CD4-positive, alpha-beta T cell (primary cell): ENCODE measurements around the gene PTPRF. TPM values are rescaled to one million over a fixed set of nuclear protein-coding genes. Genes with fewer than 3 reads are reported as not detected.

Experiments used
- ATAC-seq: fragments of 200-7000 bp; cut with Tn5 transposase; one replicate; pipeline ENCODE4 v1.10.0; 2022; ENCODE audit warnings: mild to moderate bottlenecking; ENCODE audit not compliant: poor library complexity
- CTCF ChIA-PET: fragments of 350-600 bp; sonication (Branson Sonifier 250); formaldehyde crosslinking; loops from one replicate; lab custom pipeline; 2021; ENCODE audit warnings: antibody characterized with exemption, inconsistent platforms; lab: Charles Lee
- POLR2A ChIA-PET: fragments of 350-600 bp; sonication (Branson Sonifier 250); formaldehyde crosslinking; loops from one replicate; lab custom pipeline; 2021; ENCODE audit warnings: antibody characterized with exemption, inconsistent platforms; lab: Charles Lee
- DNase-seq, 14 experiments: peaks; one replicate each; pipeline ENCODE4 v3.0.0-alpha.2; 2013 to 2020; ENCODE audit warnings: mixed read lengths in 2 of 14
- H3K27ac ChIP-seq, 2 donors: one replicate each; pipeline versions ENCODE4 v1.5.1 to v1.7.0; 2013; ENCODE audit warnings: low read length in 2 of 2, low read depth in 1 of 2, mild to moderate bottlenecking in 1 of 2
- H3K27me3 ChIP-seq, 2 experiments: 1 replicate in 1 of 2; 2 replicates in 1 of 2; pipeline versions ENCODE4 v1.6.1 to v1.7.0; 2013; ENCODE audit warnings: low read length in 2 of 2, control low read depth in 1 of 2, mild to moderate bottlenecking in 1 of 2, moderate library complexity in 1 of 2; ENCODE audit not compliant: insufficient read depth in 2 of 2, control insufficient read depth in 1 of 2
- H3K36me3 ChIP-seq: one replicate; pipeline ENCODE4 v1.6.1; 2013; ENCODE audit warnings: low read length, control low read depth; ENCODE audit not compliant: insufficient read depth
- H3K4me1 ChIP-seq: one replicate; pipeline ENCODE4 v1.6.1; 2013; ENCODE audit warnings: low read length, control low read depth; ENCODE audit not compliant: insufficient read depth
- H3K4me3 ChIP-seq: one replicate; pipeline ENCODE4 v1.5.1; 2013; ENCODE audit warnings: mild to moderate bottlenecking, low read length, moderate library complexity
- H3K9me3 ChIP-seq, 2 experiments: 1 replicate in 1 of 2; 2 replicates in 1 of 2; pipeline versions ENCODE4 v1.6.1 to v1.7.0; 2013; ENCODE audit warnings: low read length in 2 of 2, mild to moderate bottlenecking in 2 of 2, control low read depth in 1 of 2, moderate library complexity in 1 of 2; ENCODE audit not compliant: control insufficient read depth in 1 of 2, insufficient read depth in 1 of 2
- H3K27ac Mint-ChIP-seq: one replicate; pipeline ENCODE4 v1.8.0; 2020; ENCODE audit warnings: mixed read lengths
- H3K27me3 Mint-ChIP-seq: one replicate; pipeline ENCODE4 v1.8.0; 2021; ENCODE audit warnings: mixed read lengths
- H3K36me3 Mint-ChIP-seq: one replicate; pipeline ENCODE4 v1.8.0; 2021; ENCODE audit warnings: low read depth, mixed read lengths
- H3K4me1 Mint-ChIP-seq: one replicate; pipeline ENCODE4 v1.8.0; 2021; ENCODE audit warnings: low read depth, mixed read lengths
- H3K4me3 Mint-ChIP-seq: one replicate; pipeline ENCODE4 v1.8.0; 2020; ENCODE audit warnings: mild to moderate bottlenecking, mixed read lengths
- H3K9me3 Mint-ChIP-seq: one replicate; pipeline ENCODE4 v1.8.0; 2020; ENCODE audit warnings: mixed read lengths
- intact Hi-C, 2 experiments: fragments of 100-400 bp; cut with DNase I in 1 of 2; cut with micrococcal nuclease in 1 of 2; formaldehyde crosslinking; loops; one replicate each; pipeline versions ENCODE4 v1.15.1 to v1.9.0; 2023 to 2025; cut with DNase I, micrococcal nuclease
- total RNA-seq, 174 experiments: library from RNA in 2 of 174; stranded (reverse) in 2 of 174; gene quantifications; one replicate each; pipeline ENCODE4 v1.2.3 and lab custom pipeline; 2021 to 2026
- TF ChIP-seq, protein P1 (sequence below): fragments of 200-600 bp; IDR thresholded peaks from one replicate; pipeline ENCODE4 v1.8.0; 2022; ENCODE audit warnings: antibody characterized with exemption, mild to moderate bottlenecking

Gene PTPRF
- total RNA-seq, 2 experiments from 2014 or later: 0.14 TPM

DNA sequence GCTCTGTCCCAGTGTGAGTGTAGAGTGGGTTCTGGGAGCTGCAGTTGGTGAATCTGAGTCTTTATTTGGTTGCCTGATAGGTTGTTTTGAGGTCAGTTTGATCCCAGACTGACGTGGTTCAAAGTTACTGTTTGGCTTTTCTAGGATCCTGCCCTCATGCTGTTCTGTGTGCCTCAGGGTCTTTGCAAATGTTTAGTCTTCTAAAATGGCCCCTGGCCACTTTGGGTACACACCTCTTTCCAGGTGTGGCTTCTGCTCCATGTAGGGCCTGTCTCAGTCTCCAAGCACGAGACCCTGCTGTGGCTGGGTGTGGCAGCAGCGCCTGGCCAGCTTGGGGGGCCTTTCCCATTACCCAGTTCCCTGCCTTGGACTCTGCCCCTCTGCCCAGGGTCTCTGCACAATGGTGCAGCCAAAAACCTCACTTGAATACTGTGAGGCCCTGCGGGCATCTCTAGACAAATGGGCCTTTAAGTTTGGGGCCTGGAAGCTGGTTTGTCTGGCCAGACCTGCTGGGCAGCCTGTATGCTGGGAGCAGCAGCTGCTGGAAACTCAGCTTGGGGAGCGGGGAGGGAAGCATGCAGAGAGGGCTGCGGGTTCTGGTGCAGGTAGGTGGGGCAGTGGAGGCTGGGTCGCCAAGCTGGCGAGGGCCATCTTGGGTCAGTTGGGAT is 5.6 kb downstream of the PTPRF start:
- Mint-ChIP-seq H3K9me3 (no peaks in the 10 kb centered on the region), H3K4me3 (no peak overlapping the region), H3K27me3 (peaks cover 17% of the 10 kb centered on the region), H3K27ac (no peak overlapping the region), H3K4me1 (peaks cover 12% of the 10 kb centered on the region), H3K36me3 (no peaks in the 10 kb centered on the region)
- no peak for ATAC-seq
- TF ChIP-seq, protein P1, sequence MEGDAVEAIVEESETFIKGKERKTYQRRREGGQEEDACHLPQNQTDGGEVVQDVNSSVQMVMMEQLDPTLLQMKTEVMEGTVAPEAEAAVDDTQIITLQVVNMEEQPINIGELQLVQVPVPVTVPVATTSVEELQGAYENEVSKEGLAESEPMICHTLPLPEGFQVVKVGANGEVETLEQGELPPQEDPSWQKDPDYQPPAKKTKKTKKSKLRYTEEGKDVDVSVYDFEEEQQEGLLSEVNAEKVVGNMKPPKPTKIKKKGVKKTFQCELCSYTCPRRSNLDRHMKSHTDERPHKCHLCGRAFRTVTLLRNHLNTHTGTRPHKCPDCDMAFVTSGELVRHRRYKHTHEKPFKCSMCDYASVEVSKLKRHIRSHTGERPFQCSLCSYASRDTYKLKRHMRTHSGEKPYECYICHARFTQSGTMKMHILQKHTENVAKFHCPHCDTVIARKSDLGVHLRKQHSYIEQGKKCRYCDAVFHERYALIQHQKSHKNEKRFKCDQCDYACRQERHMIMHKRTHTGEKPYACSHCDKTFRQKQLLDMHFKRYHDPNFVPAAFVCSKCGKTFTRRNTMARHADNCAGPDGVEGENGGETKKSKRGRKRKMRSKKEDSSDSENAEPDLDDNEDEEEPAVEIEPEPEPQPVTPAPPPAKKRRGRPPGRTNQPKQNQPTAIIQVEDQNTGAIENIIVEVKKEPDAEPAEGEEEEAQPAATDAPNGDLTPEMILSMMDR: no peak
- H3K27me3 ChIP-seq: peaks cover 9 to 16% of the 10 kb centered on the region in 2 experiments
- intact Hi-C loops: no loop called here
- ChIA-PET POLR2A (no interaction called here), CTCF (no interaction called here)
- H3K4me3 ChIP-seq: no peak overlapping the region
- no peaks in the 10 kb centered on the region for H3K9me3 ChIP-seq
- H3K27ac ChIP-seq: no peak overlapping the region
- DNase-seq: no peak
- H3K4me1 ChIP-seq: peaks cover 5% of the 10 kb centered on the region
- H3K36me3 ChIP-seq: no peaks in the 10 kb centered on the region

DNA sequence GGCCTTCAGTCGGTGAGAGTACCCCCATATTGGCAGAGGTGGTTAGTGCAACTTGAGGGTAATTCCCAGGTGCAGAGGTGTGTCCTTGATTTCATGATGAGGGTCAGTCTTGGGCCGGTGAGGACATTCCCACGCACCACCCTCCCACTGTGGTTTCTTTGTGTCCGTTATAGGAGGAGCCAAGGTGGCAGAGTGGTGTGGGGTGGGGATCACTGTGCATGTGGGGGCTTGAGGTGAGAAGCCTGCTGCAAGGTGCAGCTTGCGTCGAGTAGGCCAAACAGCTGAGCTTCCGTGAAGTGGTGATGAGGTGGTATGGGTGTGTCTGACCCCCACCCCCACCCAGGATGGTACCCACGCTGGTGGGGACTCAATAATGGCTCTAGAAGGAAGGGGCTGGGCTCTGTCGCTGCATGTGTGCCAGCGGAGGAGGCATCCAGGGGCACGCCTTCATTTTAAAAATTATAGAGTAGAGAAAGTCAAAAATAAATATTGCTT is 6.2 kb downstream of the PTPRF start:
- ATAC-seq: no peak
- CTCF ChIA-PET: interaction anchor here (1.0 kb wide), 1 partner anchor 18 kb away, joined by 3 read pairs; no protein-coding TSS in a partner anchor

DNA sequence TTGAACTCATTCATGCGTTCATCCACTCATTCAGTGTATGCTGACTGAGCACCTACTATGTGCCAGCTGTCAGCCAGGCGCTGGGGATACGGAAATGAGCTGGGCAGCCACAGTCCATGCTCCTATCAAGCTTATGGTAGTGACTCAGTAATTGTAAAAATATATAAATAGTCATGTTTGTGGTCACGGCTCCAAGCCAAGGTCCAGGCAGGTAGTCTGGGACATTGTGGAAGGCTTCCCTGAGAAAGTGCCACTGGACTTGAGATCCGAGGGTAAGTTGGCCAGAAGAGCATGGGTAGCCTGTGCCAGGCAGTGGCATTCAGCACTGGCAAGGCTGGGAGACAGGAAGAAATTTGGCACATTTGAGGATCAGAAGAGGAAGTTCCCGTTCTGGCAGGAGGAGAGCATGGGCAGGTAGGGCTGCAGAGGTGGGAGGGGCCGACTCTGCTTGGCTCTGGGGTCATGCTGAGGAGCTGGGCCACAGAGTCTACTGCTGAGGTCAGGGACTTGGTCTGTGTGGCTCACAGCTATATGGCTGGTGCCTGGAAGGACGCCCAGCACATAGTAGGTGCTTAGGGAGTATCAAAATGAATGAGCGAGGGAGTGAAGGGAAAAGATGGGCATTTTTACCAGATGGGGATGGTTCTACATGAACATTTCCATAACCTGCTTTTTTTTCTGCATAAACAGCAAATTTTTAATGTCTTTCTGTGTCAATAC is 6.9 kb downstream of the PTPRF start:
- no peak for DNase-seq
- Mint-ChIP-seq H3K4me1 (peaks cover 4% of the 10 kb centered on the region), H3K27ac (no peak overlapping the region), H3K36me3 (no peaks in the 10 kb centered on the region), H3K9me3 (no peaks in the 10 kb centered on the region), H3K4me3 (no peak overlapping the region), H3K27me3 (peaks cover 6% of the 10 kb centered on the region)
- no peak for ATAC-seq
- no peaks in the 10 kb centered on the region for H3K4me1 ChIP-seq
- TF ChIP-seq, protein P1: no peak
- intact Hi-C loops: no loop called here
- H3K27ac ChIP-seq: no peak overlapping the region
- H3K4me3 ChIP-seq: no peak overlapping the region
- H3K36me3 ChIP-seq: no peaks in the 10 kb centered on the region
- ChIA-PET POLR2A (no interaction called here), CTCF (interaction anchor here (1.0 kb wide), 1 partner anchor 17 kb away, joined by 3 read pairs; no protein-coding TSS in a partner anchor)
- peaks cover 0 to 5% of the 10 kb centered on the region in 2 experiments for H3K27me3 ChIP-seq
- H3K9me3 ChIP-seq: no peaks in the 10 kb centered on the region

More for the DNA sequence above, 6.2 kb downstream of the PTPRF start:
- Mint-ChIP-seq H3K4me1 (peaks cover 9% of the 10 kb centered on the region), H3K27ac (no peak overlapping the region), H3K9me3 (no peaks in the 10 kb centered on the region), H3K36me3 (no peaks in the 10 kb centered on the region), H3K4me3 (no peak overlapping the region), H3K27me3 (peaks cover 13% of the 10 kb centered on the region)
- H3K36me3 ChIP-seq: no peaks in the 10 kb centered on the region
- no peak for DNase-seq
- intact Hi-C loops: no loop called here
- H3K27ac ChIP-seq: no peak overlapping the region
- TF ChIP-seq, protein P1: no peak
- no peak overlapping the region for H3K4me3 ChIP-seq
- H3K9me3 ChIP-seq: no peaks in the 10 kb centered on the region
- H3K4me1 ChIP-seq: peaks cover under 1% of the 10 kb centered on the region
- peaks cover 6 to 12% of the 10 kb centered on the region in 2 experiments for H3K27me3 ChIP-seq
- POLR2A ChIA-PET: no interaction called here
